SK-N-SH treated with all-trans-retinoic acid at 6 μM for 48 hours (cell line): ENCODE measurements around the gene GMEB2.

ENCODE experiments used
- ARNTL ChIP-seq: fragments of 450-650 bp; formaldehyde crosslinking; IDR thresholded peaks from 2 replicates; pipeline ENCODE4 v1.5.0; 2020; ENCODE audit warnings: low read depth, mild to moderate bottlenecking, moderate library complexity, borderline replicate concordance
- CSDC2 ChIP-seq: fragments of 250-450 bp; sonication (Bioruptor Pico); IDR thresholded peaks from 2 replicates; pipeline ENCODE4 v1.5.0; 2020; ENCODE audit warnings: mild to moderate bottlenecking, moderate library complexity
- GLIS3 ChIP-seq: fragments of 250-450 bp; sonication (Bioruptor Pico); IDR thresholded peaks from 2 replicates; pipeline ENCODE4 v1.5.0; 2020; ENCODE audit warnings: mild to moderate bottlenecking, moderate library complexity
- ISL1 ChIP-seq: fragments of 250-450 bp; sonication (Bioruptor Pico); IDR thresholded peaks from 2 replicates; pipeline ENCODE4 v2.1.2; 2022; ENCODE audit warnings: mild to moderate bottlenecking, moderate library complexity
- RARB ChIP-seq: fragments of 250-450 bp; sonication (Bioruptor Pico); IDR thresholded peaks from 2 replicates; pipeline ENCODE4 v1.8.0; 2021; ENCODE audit warnings: mild to moderate bottlenecking, moderate library complexity
- TOX ChIP-seq: fragments of 250-450 bp; sonication (Bioruptor Pico); IDR thresholded peaks from 2 replicates; pipeline ENCODE4 v1.8.0; 2021; ENCODE audit warnings: mild to moderate bottlenecking, moderate library complexity, borderline replicate concordance
- ZFP3 ChIP-seq: fragments of 250-450 bp; sonication (Bioruptor Pico); IDR thresholded peaks from 2 replicates; pipeline ENCODE4 v1.5.0; 2020; ENCODE audit warnings: mild to moderate bottlenecking, moderate library complexity
- ZFP30 ChIP-seq: fragments of 450-650 bp; formaldehyde crosslinking; IDR thresholded peaks from 2 replicates; pipeline ENCODE4 v1.5.0; 2022; ENCODE audit warnings: mild to moderate bottlenecking, moderate library complexity
- ZNF565 ChIP-seq: fragments of 450-650 bp; formaldehyde crosslinking; conservative IDR thresholded peaks from 2 replicates; pipeline ENCODE4 v1.5.0; 2020; ENCODE audit warnings: low read depth, mild to moderate bottlenecking, moderate library complexity
- ZNF70 ChIP-seq: fragments of 450-650 bp; formaldehyde crosslinking; IDR thresholded peaks from 2 replicates; pipeline ENCODE4 v1.5.0; 2020; ENCODE audit warnings: mild to moderate bottlenecking, moderate library complexity
- TF ChIP-seq, protein P1 (sequence below): fragments of 250-450 bp; sonication (Bioruptor Pico); IDR thresholded peaks from 2 replicates; pipeline ENCODE4 v1.5.1; 2021; ENCODE audit warnings: mild to moderate bottlenecking, moderate library complexity
- TF ChIP-seq, protein P2 (sequence below): fragments of 250-450 bp; sonication (Bioruptor Pico); IDR thresholded peaks from 2 replicates; pipeline ENCODE4 v1.8.0; 2020; ENCODE audit warnings: mild to moderate bottlenecking, moderate library complexity, borderline replicate concordance
- TF ChIP-seq, protein P3 (sequence below): fragments of 250-450 bp; sonication (Bioruptor Pico); IDR thresholded peaks from 2 replicates; pipeline ENCODE4 v1.5.1; 2020; ENCODE audit warnings: low read depth, mild to moderate bottlenecking, moderate library complexity
- TF ChIP-seq, protein P4 (sequence below): fragments of 250-450 bp; sonication (Bioruptor Pico); IDR thresholded peaks from 2 replicates; pipeline ENCODE4 v1.8.0; 2021; ENCODE audit warnings: low read depth, mild to moderate bottlenecking, moderate library complexity, borderline replicate concordance

DNA sequence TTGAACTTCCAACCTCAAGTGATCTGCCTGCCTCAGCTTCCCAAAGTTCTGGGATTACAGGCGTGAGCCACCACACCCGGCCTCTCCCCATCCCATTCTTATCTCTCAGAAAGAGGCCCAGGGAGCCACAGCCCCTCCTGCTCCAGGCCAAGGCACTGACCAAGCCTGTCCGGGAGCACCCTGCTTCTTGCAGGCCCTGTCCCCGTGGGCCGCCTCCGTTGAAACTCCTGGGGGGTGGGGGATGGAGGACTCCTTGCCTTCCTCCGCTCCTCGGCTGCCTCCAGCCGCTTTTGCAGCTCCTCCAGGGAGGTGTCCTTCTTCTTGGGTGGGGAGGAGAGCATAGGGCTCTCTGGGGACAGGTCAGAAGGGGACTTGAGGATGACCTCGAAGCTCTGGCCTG lies 16.6 kb upstream of the GMEB2 start:
- TF ChIP-seq, protein P1, sequence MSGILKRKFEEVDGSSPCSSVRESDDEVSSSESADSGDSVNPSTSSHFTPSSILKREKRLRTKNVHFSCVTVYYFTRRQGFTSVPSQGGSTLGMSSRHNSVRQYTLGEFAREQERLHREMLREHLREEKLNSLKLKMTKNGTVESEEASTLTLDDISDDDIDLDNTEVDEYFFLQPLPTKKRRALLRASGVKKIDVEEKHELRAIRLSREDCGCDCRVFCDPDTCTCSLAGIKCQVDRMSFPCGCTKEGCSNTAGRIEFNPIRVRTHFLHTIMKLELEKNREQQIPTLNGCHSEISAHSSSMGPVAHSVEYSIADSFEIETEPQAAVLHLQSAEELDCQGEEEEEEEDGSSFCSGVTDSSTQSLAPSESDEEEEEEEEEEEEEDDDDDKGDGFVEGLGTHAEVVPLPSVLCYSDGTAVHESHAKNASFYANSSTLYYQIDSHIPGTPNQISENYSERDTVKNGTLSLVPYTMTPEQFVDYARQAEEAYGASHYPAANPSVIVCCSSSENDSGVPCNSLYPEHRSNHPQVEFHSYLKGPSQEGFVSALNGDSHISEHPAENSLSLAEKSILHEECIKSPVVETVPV (CRISPR knock-in tag), result no peak
- TF ChIP-seq ARNTL (CRISPR knock-in tag), result no peak
- TF ChIP-seq, protein P2, sequence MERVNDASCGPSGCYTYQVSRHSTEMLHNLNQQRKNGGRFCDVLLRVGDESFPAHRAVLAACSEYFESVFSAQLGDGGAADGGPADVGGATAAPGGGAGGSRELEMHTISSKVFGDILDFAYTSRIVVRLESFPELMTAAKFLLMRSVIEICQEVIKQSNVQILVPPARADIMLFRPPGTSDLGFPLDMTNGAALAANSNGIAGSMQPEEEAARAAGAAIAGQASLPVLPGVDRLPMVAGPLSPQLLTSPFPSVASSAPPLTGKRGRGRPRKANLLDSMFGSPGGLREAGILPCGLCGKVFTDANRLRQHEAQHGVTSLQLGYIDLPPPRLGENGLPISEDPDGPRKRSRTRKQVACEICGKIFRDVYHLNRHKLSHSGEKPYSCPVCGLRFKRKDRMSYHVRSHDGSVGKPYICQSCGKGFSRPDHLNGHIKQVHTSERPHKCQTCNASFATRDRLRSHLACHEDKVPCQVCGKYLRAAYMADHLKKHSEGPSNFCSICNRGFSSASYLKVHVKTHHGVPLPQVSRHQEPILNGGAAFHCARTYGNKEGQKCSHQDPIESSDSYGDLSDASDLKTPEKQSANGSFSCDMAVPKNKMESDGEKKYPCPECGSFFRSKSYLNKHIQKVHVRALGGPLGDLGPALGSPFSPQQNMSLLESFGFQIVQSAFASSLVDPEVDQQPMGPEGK (CRISPR knock-in tag), result no peak
- TF ChIP-seq, protein P3, sequence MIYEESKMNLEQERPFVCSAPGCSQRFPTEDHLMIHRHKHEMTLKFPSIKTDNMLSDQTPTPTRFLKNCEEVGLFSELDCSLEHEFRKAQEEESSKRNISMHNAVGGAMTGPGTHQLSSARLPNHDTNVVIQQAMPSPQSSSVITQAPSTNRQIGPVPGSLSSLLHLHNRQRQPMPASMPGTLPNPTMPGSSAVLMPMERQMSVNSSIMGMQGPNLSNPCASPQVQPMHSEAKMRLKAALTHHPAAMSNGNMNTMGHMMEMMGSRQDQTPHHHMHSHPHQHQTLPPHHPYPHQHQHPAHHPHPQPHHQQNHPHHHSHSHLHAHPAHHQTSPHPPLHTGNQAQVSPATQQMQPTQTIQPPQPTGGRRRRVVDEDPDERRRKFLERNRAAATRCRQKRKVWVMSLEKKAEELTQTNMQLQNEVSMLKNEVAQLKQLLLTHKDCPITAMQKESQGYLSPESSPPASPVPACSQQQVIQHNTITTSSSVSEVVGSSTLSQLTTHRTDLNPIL (CRISPR knock-in tag), result no peak
- no peak for TF ChIP-seq GLIS3 (CRISPR knock-in tag)
- TF ChIP-seq, protein P4, sequence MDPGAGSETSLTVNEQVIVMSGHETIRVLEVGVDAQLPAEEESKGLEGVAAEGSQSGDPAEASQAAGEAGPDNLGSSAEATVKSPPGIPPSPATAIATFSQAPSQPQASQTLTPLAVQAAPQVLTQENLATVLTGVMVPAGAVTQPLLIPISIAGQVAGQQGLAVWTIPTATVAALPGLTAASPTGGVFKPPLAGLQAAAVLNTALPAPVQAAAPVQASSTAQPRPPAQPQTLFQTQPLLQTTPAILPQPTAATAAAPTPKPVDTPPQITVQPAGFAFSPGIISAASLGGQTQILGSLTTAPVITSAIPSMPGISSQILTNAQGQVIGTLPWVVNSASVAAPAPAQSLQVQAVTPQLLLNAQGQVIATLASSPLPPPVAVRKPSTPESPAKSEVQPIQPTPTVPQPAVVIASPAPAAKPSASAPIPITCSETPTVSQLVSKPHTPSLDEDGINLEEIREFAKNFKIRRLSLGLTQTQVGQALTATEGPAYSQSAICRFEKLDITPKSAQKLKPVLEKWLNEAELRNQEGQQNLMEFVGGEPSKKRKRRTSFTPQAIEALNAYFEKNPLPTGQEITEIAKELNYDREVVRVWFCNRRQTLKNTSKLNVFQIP (CRISPR knock-in tag), result no peak
- no peak for TF ChIP-seq ISL1
- TF ChIP-seq ZFP30 (CRISPR knock-in tag), result no peak
- no peak for TF ChIP-seq RARB
- TF ChIP-seq ZFP3, result no peak
- TF ChIP-seq ZNF565, result no peak
- no peak for TF ChIP-seq TOX (CRISPR knock-in tag)
- TF ChIP-seq ZNF70, result no peak
- TF ChIP-seq CSDC2 (CRISPR knock-in tag), result no peak
